ENCODE results near the gene CROCC2. TPM values are rescaled to one million over a fixed set of nuclear protein-coding genes. Genes with fewer than 3 reads are reported as not detected.

Gene CROCC2
- total RNA-seq, 2 experiments from 2014 or later = not detected

DNA sequence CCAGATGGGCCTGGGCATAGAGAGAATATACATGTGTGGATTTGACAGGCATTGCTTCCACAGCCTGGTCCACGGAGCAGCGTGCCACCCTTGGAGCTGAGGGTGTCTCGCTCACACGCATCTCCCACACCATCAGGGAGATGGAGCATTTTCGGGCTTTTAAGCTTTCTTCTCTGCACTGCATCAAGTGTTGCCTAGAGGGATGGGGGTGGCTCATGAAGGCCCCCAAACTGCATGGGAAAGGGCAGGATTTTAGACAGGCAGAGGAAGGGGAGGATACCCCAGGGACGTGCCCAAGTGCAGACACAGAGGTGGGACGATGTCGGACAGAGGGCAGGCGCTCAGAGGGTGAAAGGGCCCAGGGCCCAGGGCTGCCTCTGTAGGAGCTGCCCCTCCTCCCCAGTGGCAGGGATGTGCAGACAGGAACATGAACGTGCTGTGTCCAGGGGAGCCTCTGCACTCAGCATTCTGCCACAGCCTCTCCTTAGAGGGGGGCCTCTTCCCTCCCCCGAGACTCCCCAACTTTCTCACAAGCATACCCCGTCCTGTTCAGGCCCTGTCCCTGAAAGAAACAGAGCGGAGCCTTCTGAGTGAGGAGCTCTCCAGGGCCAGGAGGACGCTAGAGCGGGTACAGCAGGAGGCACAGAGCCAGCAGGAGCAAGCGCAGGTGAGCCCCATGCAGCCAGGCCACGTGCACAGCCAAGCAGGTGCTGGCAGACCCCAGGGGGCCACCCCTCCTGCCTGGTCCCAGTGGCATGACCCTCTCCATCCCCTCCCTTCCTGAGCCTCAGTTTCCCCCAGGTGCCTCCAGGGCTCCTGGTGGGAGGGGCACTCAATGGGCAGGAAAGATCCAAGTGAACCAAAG lies 49.4 kb downstream of the CROCC2 start:
- Histone ChIP-seq H3K36me3 (ENCODE audit: insufficient read depth, low read length) (no peaks in the 10 kb centered on the region), H3K4me1 (ENCODE audit: insufficient read depth, low read length, poor library complexity, severe bottlenecking) (no peaks in the 10 kb centered on the region), H3K9me2 (ENCODE audit: insufficient read depth, low read length) (no peaks in the 10 kb centered on the region), H3K4me2 (ENCODE audit: low read length) (no peak overlapping the region), H3K9me3 (ENCODE audit: low read length) (no peaks in the 10 kb centered on the region), H2AFZ (ENCODE audit: low read length) (no peak overlapping the region), H4K20me1 (ENCODE audit: insufficient read depth, low read length) (no peaks in the 10 kb centered on the region), H3K4me3 (ENCODE audit: low read depth, low read length, poor library complexity, severe bottlenecking) (no peak overlapping the region), H3K27ac (ENCODE audit: low read depth, low read length, poor library complexity, severe bottlenecking) (no peak overlapping the region), H3K79me2 (ENCODE audit: insufficient read depth, low read depth, low read length) (no peaks in the 10 kb centered on the region)
- CTCF ChIA-PET (ENCODE audit: unreplicated experiment) = no interaction called here
- intact Hi-C loops (cut with micrococcal nuclease; ENCODE audit: unreplicated experiment) = no loop called here
- POLR2A ChIA-PET = no interaction called here
- DNase-seq (ENCODE audit: low spot score) = no peak
- BruUV-seq (replicated peaks) = no TSS peak
- TF ChIP-seq EZH2phosphoT487 (IDR thresholded peaks at IDR 0.05; ENCODE audit: borderline replicate concordance, low read depth, low read length) = no peak
- TF ChIP-seq, protein P1, sequence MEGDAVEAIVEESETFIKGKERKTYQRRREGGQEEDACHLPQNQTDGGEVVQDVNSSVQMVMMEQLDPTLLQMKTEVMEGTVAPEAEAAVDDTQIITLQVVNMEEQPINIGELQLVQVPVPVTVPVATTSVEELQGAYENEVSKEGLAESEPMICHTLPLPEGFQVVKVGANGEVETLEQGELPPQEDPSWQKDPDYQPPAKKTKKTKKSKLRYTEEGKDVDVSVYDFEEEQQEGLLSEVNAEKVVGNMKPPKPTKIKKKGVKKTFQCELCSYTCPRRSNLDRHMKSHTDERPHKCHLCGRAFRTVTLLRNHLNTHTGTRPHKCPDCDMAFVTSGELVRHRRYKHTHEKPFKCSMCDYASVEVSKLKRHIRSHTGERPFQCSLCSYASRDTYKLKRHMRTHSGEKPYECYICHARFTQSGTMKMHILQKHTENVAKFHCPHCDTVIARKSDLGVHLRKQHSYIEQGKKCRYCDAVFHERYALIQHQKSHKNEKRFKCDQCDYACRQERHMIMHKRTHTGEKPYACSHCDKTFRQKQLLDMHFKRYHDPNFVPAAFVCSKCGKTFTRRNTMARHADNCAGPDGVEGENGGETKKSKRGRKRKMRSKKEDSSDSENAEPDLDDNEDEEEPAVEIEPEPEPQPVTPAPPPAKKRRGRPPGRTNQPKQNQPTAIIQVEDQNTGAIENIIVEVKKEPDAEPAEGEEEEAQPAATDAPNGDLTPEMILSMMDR (conservative IDR thresholded peaks at IDR 0.05; ENCODE audit: low read length) = no peak

DNA sequence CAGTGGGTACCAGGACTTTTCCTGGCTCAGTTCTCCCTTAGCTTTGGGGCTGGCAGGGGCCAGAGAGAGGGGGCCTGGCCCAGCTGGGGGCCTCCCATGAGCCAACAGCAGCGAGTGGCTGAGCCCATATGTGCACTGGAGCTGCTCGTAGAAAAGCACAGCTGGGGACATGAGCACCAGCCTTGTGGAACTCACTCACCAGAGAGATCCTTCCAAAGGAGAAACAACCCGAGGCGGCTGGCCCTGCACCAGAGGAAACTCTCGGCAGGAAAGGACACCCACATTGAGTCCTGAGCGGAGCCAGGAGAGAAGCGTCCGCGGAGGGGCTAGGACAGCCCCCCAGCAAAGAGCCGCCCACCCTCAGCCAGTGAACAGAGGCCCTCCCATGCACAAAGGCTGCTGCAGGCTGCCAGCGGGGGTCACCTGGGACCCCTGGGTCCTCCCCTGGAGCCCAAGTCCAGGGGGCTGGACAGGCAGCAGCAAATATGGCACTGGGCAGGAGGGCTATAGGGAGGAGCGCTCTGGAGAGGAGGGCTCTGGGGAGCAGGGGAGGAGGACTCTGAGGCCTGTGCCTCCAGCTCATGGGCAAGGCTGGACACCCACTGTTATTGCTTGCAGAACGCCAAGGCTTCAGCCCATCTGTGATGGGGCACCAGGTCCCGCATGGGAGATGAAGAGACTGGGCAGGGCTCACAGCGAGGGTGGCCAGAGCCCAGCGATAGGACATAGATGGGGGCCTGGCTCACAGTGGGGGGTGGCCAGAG lies 50.2 kb downstream of the CROCC2 start:
- Histone ChIP-seq H3K4me2 (ENCODE audit: low read length) (no peak overlapping the region), H3K9me2 (ENCODE audit: insufficient read depth, low read length) (no peaks in the 10 kb centered on the region), H3K4me1 (ENCODE audit: insufficient read depth, low read length, poor library complexity, severe bottlenecking) (no peaks in the 10 kb centered on the region), H3K36me3 (ENCODE audit: insufficient read depth, low read length) (no peaks in the 10 kb centered on the region), H3K9me3 (ENCODE audit: low read length) (no peaks in the 10 kb centered on the region), H3K4me3 (ENCODE audit: low read depth, low read length, poor library complexity, severe bottlenecking) (no peak overlapping the region), H4K20me1 (ENCODE audit: insufficient read depth, low read length) (no peaks in the 10 kb centered on the region), H2AFZ (ENCODE audit: low read length) (no peak overlapping the region), H3K79me2 (ENCODE audit: insufficient read depth, low read depth, low read length) (no peaks in the 10 kb centered on the region), H3K27ac (ENCODE audit: low read depth, low read length, poor library complexity, severe bottlenecking) (no peak overlapping the region)
- no TSS peak for BruUV-seq (replicated peaks)
- DNase-seq (ENCODE audit: low spot score) = no peak
- intact Hi-C loops (cut with micrococcal nuclease; ENCODE audit: unreplicated experiment) = no loop called here
- ChIA-PET POLR2A (interaction anchor here (0.5 kb wide), 1 partner anchor 488 kb away, joined by 3 read pairs; no protein-coding TSS in a partner anchor), CTCF (ENCODE audit: unreplicated experiment) (no interaction called here)
- TF ChIP-seq, protein P1 (conservative IDR thresholded peaks at IDR 0.05; ENCODE audit: low read length) = no peak
- TF ChIP-seq EZH2phosphoT487 (IDR thresholded peaks at IDR 0.05; ENCODE audit: borderline replicate concordance, low read depth, low read length) = no peak
